CD4-positive, alpha-beta T cell (primary cell): ENCODE data around the gene FECH. TPM values are rescaled to one million over a fixed set of nuclear protein-coding genes. Genes with fewer than 3 reads are reported as not detected.
A peak's percentile ranks its signal among the peaks of the same experiment; 100 is the strongest.

ENCODE experiments used
- ATAC-seq: fragments of 200-7000 bp; cut with Tn5 transposase; one replicate; pipeline ENCODE4 v1.10.0; 2022; ENCODE audit warnings: mild to moderate bottlenecking; ENCODE audit not compliant: poor library complexity
- CTCF ChIA-PET: fragments of 350-600 bp; sonication (Branson Sonifier 250); formaldehyde crosslinking; loops from one replicate; lab custom pipeline; 2021; ENCODE audit warnings: antibody characterized with exemption, inconsistent platforms; lab: Charles Lee
- POLR2A ChIA-PET: fragments of 350-600 bp; sonication (Branson Sonifier 250); formaldehyde crosslinking; loops from one replicate; lab custom pipeline; 2021; ENCODE audit warnings: antibody characterized with exemption, inconsistent platforms; lab: Charles Lee
- DNase-seq, 14 experiments: peaks; one replicate each; pipeline ENCODE4 v3.0.0-alpha.2; 2013 to 2020; ENCODE audit warnings: mixed read lengths in 2 of 14
- H3K27ac ChIP-seq, 2 donors: one replicate each; pipeline versions ENCODE4 v1.5.1 to v1.7.0; 2013; ENCODE audit warnings: low read length in 2 of 2, low read depth in 1 of 2, mild to moderate bottlenecking in 1 of 2
- H3K27me3 ChIP-seq, 2 experiments: 1 replicate in 1 of 2; 2 replicates in 1 of 2; pipeline versions ENCODE4 v1.6.1 to v1.7.0; 2013; ENCODE audit warnings: low read length in 2 of 2, control low read depth in 1 of 2, mild to moderate bottlenecking in 1 of 2, moderate library complexity in 1 of 2; ENCODE audit not compliant: insufficient read depth in 2 of 2, control insufficient read depth in 1 of 2
- H3K36me3 ChIP-seq: one replicate; pipeline ENCODE4 v1.6.1; 2013; ENCODE audit warnings: low read length, control low read depth; ENCODE audit not compliant: insufficient read depth
- H3K4me1 ChIP-seq: one replicate; pipeline ENCODE4 v1.6.1; 2013; ENCODE audit warnings: low read length, control low read depth; ENCODE audit not compliant: insufficient read depth
- H3K4me3 ChIP-seq: one replicate; pipeline ENCODE4 v1.5.1; 2013; ENCODE audit warnings: mild to moderate bottlenecking, low read length, moderate library complexity
- H3K9me3 ChIP-seq, 2 experiments: 1 replicate in 1 of 2; 2 replicates in 1 of 2; pipeline versions ENCODE4 v1.6.1 to v1.7.0; 2013; ENCODE audit warnings: low read length in 2 of 2, mild to moderate bottlenecking in 2 of 2, control low read depth in 1 of 2, moderate library complexity in 1 of 2; ENCODE audit not compliant: control insufficient read depth in 1 of 2, insufficient read depth in 1 of 2
- H3K27ac Mint-ChIP-seq: one replicate; pipeline ENCODE4 v1.8.0; 2020; ENCODE audit warnings: mixed read lengths
- H3K27me3 Mint-ChIP-seq: one replicate; pipeline ENCODE4 v1.8.0; 2021; ENCODE audit warnings: mixed read lengths
- H3K36me3 Mint-ChIP-seq: one replicate; pipeline ENCODE4 v1.8.0; 2021; ENCODE audit warnings: low read depth, mixed read lengths
- H3K4me1 Mint-ChIP-seq: one replicate; pipeline ENCODE4 v1.8.0; 2021; ENCODE audit warnings: low read depth, mixed read lengths
- H3K4me3 Mint-ChIP-seq: one replicate; pipeline ENCODE4 v1.8.0; 2020; ENCODE audit warnings: mild to moderate bottlenecking, mixed read lengths
- H3K9me3 Mint-ChIP-seq: one replicate; pipeline ENCODE4 v1.8.0; 2020; ENCODE audit warnings: mixed read lengths
- intact Hi-C, 2 experiments: fragments of 100-400 bp; cut with DNase I in 1 of 2; cut with micrococcal nuclease in 1 of 2; formaldehyde crosslinking; loops; one replicate each; pipeline versions ENCODE4 v1.15.1 to v1.9.0; 2023 to 2025; cut with DNase I, micrococcal nuclease
- polyA plus RNA-seq, 2 donors: library from polyadenylated mRNA; unstranded; fragments of 120-200 nt; gene quantifications; one replicate each; pipeline ENCODE4 v1.2.1, GENCODE V29; 2013
- total RNA-seq, 174 experiments: library from RNA in 2 of 174; stranded (reverse) in 2 of 174; gene quantifications; one replicate each; pipeline ENCODE4 v1.2.3 and lab custom pipeline; 2021 to 2026
- TF ChIP-seq, protein P1 (sequence below): fragments of 200-600 bp; IDR thresholded peaks from one replicate; pipeline ENCODE4 v1.8.0; 2022; ENCODE audit warnings: antibody characterized with exemption, mild to moderate bottlenecking

Gene FECH
- total RNA-seq (1 to 10 TPM; 7.5 to 8.1 TPM), total RNA-seq (lab: John Stamatoyannopoulos, UW) (7.0 to 44.7 (median 25.1) reads per million in 172 experiments)
- polyA plus RNA-seq (2013, experiment 1 of 2) = 11.4 TPM
- polyA plus RNA-seq (2013, experiment 2 of 2) = 13.1 TPM

DNA sequence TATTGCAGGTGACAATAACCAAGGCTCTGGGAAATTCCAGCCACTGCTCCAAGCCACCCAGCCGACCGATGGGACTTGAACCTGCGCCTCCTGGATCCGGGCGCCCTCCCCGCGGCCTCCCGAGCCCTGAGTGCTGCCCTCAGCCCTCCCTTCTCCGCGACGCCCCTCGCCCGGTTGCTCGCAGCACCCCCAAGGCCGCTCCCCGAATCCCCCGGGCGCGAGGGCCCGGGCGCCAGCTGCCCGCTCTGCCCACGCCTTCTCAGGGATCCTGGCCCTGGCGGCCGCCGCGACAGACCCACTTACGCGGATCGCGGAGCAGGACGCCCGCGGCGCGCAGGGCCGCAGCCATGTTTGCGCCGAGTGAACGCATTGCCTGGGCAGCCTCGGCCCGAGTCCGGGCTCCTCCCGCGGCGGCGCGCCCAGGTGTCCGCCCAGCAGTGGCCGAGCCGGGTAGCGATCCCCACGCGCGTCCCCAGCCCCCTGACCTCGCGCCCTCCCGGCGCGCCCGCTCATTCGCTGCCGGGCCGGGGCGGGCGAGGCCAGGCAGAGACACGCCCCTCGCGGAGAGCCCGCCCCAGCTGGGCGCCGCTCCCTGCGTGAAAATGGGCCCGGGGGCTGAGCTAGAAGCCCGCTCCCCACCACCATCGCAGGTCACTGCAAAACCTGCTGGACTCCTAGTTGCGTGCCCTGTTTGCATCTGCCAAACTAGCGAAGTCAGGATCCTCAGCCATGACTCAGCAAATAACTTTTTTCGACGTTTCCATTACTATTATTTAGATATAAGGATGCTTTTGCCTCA is at the start of gene FECH:
TSS of gene FECH (minus strand) at position 452 of the 799 bp plus-strand sequence. CDS start at position 370, 82 bp downstream.
- H3K4me3 Mint-ChIP-seq = peak within 1 kb of the TSS; percentile 93
- Histone ChIP-seq H3K4me3 (peak within 1 kb of the TSS; percentile 74), H3K36me3 (no peaks in the 10 kb centered on the region), H3K4me1 (peaks cover 17% of the 10 kb centered on the region), H3K27ac (no peak within 1 kb of the TSS), H3K9me3 (no peaks in the 10 kb centered on the region), H3K27me3 (no peaks in the 10 kb centered on the region)
- intact Hi-C loops = loop anchor here (1.0 to 5.0 kb wide), 4 partner anchors 35 to 934 kb away; partner anchors contain the start of genes NARS1 (in 2 of the 2) and WDR7 (in 1 of the 2)
- H3K27me3 Mint-ChIP-seq = no peaks in the 10 kb centered on the region
- DNase-seq = peak; percentile 18 to 84 (median 60)
- H3K4me1 Mint-ChIP-seq = peaks cover 28% of the 10 kb centered on the region
- ChIA-PET CTCF (interaction anchor here (1.3 kb wide), 1 partner anchor 43 kb away, joined by 3 read pairs; no protein-coding TSS in a partner anchor), POLR2A (interaction anchor here (1.0 to 2.2 kb wide), 3 partner anchors 34 to 43 kb away, joined by 3 to 15 read pairs (median 5); partner anchors contain the start of gene NARS1)
- no peaks in the 10 kb centered on the region for H3K9me3 Mint-ChIP-seq
- peak; percentile 94 for ATAC-seq
- TF ChIP-seq, protein P1, sequence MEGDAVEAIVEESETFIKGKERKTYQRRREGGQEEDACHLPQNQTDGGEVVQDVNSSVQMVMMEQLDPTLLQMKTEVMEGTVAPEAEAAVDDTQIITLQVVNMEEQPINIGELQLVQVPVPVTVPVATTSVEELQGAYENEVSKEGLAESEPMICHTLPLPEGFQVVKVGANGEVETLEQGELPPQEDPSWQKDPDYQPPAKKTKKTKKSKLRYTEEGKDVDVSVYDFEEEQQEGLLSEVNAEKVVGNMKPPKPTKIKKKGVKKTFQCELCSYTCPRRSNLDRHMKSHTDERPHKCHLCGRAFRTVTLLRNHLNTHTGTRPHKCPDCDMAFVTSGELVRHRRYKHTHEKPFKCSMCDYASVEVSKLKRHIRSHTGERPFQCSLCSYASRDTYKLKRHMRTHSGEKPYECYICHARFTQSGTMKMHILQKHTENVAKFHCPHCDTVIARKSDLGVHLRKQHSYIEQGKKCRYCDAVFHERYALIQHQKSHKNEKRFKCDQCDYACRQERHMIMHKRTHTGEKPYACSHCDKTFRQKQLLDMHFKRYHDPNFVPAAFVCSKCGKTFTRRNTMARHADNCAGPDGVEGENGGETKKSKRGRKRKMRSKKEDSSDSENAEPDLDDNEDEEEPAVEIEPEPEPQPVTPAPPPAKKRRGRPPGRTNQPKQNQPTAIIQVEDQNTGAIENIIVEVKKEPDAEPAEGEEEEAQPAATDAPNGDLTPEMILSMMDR = no peak
- peaks cover 4% of the 10 kb centered on the region for H3K36me3 Mint-ChIP-seq
- H3K27ac Mint-ChIP-seq = peak within 1 kb of the TSS; percentile 76

DNA sequence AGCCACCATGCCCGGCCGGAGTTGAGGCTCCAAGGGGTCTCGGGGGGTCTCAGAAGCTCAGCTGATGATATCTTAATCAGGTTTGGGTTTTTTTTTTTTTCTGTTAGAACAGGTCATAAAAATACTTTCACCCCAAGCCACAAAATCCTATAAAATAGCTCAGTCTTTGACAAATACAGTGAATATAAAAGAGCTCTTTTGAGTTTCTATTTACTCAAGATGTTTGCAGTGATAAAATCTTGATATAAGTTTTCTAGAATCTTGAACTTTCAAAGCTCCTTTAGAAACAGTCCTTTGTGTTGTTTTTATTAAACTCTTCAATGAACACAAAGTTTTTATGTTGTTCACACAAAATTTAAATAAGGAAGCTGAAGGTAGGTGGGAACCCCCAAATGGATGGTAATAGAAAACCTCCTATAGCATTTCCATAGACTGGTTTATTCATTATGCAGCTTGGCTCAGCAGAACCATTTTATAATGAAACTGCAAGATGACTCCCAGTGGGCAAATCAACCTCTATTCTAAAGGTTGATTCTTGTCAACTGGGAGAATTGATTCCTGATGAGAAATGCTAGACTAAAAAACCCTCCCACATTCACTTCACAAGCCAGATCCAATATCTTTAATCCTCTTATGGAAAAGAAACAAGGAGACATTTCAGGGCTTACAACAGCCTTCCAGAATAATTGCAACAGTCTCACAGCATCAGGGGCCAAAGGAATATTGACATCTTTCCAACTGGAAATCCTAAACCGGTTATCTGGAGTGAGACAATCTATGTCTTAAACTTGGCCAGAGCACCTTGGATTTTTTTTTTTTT is 48.7 kb upstream of the FECH start:
- H3K27ac ChIP-seq = no peak overlapping the region
- Mint-ChIP-seq H3K4me3 (no peak overlapping the region), H3K27ac (no peak overlapping the region), H3K9me3 (no peaks in the 10 kb centered on the region), H3K4me1 (peaks cover 13% of the 10 kb centered on the region), H3K27me3 (no peaks in the 10 kb centered on the region), H3K36me3 (peaks cover 19% of the 10 kb centered on the region)
- DNase-seq = no peak
- CTCF ChIA-PET = no interaction called here
- H3K27me3 ChIP-seq = no peaks in the 10 kb centered on the region
- peaks cover 12% of the 10 kb centered on the region for H3K4me1 ChIP-seq
- H3K9me3 ChIP-seq = no peaks in the 10 kb centered on the region
- POLR2A ChIA-PET = interaction anchor here (0.7 to 1.4 kb wide), 2 partner anchors 13 to 205 kb away, joined by 3 to 5 read pairs; partner anchors contain the start of gene NARS1
- no peak for ATAC-seq
- no peak overlapping the region for H3K4me3 ChIP-seq
- TF ChIP-seq, protein P1 = no peak
- H3K36me3 ChIP-seq = no peaks in the 10 kb centered on the region
- intact Hi-C loops = no loop called here

DNA sequence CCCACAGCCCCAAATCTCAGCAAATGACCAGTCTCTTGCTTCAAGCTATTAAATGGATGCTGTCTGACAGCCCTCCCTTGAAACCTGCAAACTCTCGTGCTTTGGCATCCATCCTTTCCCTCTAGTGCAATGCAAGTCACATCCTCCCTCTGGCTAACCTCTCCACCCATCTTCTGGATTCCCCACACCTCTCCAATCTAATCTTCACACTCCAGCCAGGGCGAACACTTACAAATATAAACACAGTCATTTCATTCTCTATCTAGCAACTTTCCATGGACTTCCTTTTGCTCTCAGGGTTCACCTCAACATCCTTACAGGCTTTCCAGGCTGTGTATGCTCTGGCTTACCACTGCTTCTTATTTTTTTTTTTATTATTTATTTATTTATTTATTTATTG is 45.2 kb upstream of the FECH start:
- Mint-ChIP-seq H3K4me3 (peak overlapping the region; percentile 87), H3K4me1 (peaks cover 18% of the 10 kb centered on the region), H3K27ac (peak overlapping the region; percentile 64), H3K27me3 (no peaks in the 10 kb centered on the region), H3K36me3 (peaks cover 8% of the 10 kb centered on the region), H3K9me3 (no peaks in the 10 kb centered on the region)
- Histone ChIP-seq H3K4me3 (no peak overlapping the region), H3K27me3 (no peaks in the 10 kb centered on the region), H3K4me1 (peaks cover 20% of the 10 kb centered on the region), H3K36me3 (no peaks in the 10 kb centered on the region), H3K9me3 (no peaks in the 10 kb centered on the region), H3K27ac (no peak overlapping the region)
- DNase-seq (no peak), ATAC-seq (no peak)
- CTCF ChIA-PET = interaction anchor here (1.6 kb wide), 1 partner anchor 412 kb away, joined by 5 read pairs; the partner anchor contains the start of gene NEDD4L
- POLR2A ChIA-PET = interaction anchor here (3.7 kb wide), 1 partner anchor 10 kb away, joined by 58 read pairs; the partner anchor contains the start of gene NARS1
- TF ChIP-seq, protein P1 = no peak
- intact Hi-C loops = loop anchor here (2.0 to 5.0 kb wide), 3 partner anchors 491 to 993 kb away; partner anchors contain the start of gene TXNL1 (in 1 of the 2)
